T1000 (cell line): Measurements from ENCODE around the gene ZNF836.
"Not testable (repeated sequence)": the region's sequence is repeated elsewhere in the genome, so short reads cannot be mapped to it uniquely, and the experiment has no call there.

Experiments
- DNase-seq: peaks from one replicate; lab custom pipeline; 2025; ENCODE audit warnings: mixed read lengths; lab: John Stamatoyannopoulos, UW

The ZNF836 gene

GRCh38 chr19:52171321-52172169, at the start of gene ZNF836:
Gene ZNF836, minus strand, starts transcription at chr19:52171621. Its CDS starts 3,549 bp downstream, at chr19:52168072.
- DNase-seq = peak; percentile 61

DNA sequence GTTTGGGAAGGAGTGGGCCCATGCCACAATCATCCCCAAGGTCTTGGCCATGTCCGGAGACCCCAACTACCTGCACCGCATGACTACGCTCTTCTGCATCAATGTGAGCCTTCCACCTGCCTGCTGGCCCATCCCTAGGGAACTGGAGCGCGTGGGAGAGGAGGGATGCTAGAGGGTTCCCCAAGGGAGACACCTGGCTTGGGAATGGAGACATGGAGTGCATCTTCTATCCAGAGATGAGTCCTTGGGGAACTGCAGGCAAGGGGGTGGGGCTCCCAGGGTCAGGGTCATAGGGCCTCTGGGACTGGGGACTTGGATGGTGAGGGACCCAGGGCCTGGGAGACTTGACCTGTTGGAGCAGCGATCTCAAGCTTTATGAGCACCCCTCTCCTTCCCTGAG, 49.6 kb upstream of the ZNF836 start:
- DNase-seq = no peak

GRCh38 chr19:52219611-52220010, 48.2 kb upstream of the ZNF836 start:
- no peak for DNase-seq

GRCh38 chr19:52217576-52217975, 46.2 kb upstream of the ZNF836 start:
- no peak for DNase-seq

DNA sequence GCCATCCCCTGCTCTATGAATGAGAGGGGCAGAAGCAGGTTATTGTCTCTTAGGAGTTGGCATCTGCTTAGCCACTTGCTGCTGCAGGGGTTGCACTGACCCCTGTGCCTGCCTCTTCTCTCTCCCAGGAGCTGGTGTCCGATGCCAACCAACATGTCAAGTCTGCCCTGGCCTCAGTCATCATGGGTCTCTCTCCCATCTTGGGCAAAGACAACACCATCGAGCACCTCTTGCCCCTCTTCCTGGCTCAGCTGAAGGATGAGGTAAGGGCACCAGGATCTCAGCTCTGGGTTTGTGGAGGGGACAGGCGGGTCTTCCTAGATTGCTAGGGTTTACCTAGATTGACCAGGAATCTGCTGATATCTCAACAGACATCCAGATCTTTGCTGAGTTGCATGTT, 45.0 kb upstream of the ZNF836 start:
- no peak for DNase-seq

- no peak for DNase-seq
Measured at GRCh38 chr19:52214241-52214640, 42.8 kb upstream of the ZNF836 start.

DNA sequence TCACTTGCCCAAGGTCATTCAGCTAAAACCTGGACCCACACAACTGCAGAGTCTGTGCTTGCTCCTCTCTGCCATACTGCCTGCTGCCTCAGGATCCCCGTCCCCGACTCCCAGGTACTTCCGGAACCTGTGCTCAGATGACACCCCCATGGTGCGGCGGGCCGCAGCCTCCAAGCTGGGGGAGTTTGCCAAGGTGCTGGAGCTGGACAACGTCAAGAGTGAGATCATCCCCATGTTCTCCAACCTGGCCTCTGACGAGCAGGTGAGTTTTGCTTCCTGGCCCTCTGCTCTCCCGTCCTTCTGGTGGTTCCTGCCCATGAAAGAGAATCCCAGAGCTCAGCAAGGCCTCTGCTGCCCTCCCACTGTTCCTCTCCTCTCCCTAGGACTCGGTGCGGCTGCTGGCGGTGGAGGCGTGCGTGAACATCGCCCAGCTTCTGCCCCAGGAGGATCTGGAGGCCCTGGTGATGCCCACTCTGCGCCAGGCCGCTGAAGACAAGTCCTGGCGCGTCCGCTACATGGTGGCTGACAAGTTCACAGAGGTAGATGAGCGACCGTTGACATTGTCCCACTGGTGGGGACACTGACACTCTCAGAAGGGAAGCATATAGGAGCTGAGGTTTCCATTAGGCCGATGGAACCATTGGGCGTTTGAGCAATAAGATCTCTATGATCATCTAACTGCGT, 41.3 kb upstream of the ZNF836 start:
- no peak for DNase-seq

- DNase-seq = no peak
Measured at GRCh38 chr19:52211926-52212571, 40.6 kb upstream of the ZNF836 start.

DNA sequence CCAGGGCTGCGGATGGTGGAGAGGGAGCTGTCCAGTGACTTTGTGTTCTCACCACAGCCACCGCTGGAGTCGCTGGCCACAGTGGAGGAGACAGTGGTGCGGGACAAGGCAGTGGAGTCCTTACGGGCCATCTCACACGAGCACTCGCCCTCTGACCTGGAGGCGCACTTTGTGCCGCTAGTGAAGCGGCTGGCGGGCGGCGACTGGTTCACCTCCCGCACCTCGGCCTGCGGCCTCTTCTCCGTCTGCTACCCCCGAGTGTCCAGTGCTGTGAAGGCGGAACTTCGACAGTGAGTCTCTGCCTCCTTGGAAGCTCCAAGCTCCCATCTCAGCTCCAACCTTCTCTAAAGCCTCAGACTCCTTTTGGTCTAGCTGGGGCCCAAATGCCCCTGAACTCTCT, 39.8 kb upstream of the ZNF836 start:
- DNase-seq = no peak

DNA sequence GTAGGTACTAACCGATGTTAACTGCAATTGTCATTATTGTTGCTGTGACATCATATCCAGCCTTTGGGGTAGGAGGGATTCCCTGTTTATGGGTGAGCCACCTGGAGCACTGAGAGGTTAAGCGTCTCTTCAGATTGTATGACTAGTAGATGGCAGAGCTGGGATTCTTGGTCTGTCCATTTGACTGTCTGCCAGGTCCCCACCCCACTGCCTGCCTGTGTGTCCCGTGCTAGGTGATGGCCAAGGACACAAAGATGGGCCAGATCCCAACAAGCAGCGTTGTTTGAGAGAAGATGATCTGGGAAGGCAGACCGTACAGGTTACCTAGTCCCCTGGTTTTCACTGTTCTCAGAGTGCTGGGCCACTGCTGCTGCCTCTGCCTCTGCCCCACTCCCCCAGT, 35.1 kb upstream of the ZNF836 start:
- DNase-seq = no peak

GRCh38 chr19:52200755-52201391, 29.5 kb upstream of the ZNF836 start:
- not testable (repeated sequence) for DNase-seq

DNA sequence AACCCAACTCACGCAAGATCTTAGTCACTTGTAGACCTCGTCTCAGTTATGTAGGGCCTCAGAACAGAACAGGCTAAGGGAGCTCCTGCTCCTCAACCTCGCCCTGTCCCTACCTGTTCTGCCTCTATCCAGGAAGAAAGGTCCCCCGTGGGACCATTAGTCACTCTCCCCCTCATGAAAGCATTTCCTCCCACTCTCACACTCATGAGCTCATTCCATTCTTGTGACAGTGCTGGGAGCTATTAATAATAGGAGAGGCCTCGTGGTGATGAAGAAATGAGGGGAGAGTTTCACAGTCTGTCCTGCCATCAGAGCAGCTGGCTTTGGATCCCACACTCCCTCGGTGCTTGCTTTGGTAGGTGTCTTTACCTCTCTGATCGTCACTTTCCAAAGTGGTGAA, 28.6 kb upstream of the ZNF836 start:
- DNase-seq = no peak

DNA sequence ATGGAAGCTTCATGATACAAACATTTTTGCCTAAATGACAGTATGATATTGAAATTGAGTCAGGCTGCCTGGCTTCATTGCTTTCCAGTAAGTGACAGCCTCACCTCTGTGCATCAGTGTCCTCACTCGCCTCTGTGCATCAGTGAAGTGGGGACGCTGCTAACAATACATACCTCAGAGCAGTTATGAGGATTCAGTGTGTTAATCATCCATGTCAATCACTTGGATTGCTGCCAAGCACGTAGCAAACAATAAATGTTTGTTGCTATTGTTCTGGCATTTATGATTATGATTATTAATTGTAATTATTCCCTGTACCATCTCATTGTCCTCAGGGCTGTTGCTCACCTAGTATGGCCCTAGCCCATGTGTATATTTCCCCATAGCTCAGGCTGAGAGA, 27.3 kb upstream of the ZNF836 start:
- no peak for DNase-seq

- no peak for DNase-seq
Measured at GRCh38 chr19:52197964-52198363, 26.5 kb upstream of the ZNF836 start.

GRCh38 chr19:52196256-52196967, 25.0 kb upstream of the ZNF836 start:
- no peak for DNase-seq

GRCh38 chr19:52191951-52192350, 20.5 kb upstream of the ZNF836 start:
- DNase-seq = no peak

- DNase-seq = no peak
Measured at GRCh38 chr19:52191389-52191788, 20.0 kb upstream of the ZNF836 start.

DNA sequence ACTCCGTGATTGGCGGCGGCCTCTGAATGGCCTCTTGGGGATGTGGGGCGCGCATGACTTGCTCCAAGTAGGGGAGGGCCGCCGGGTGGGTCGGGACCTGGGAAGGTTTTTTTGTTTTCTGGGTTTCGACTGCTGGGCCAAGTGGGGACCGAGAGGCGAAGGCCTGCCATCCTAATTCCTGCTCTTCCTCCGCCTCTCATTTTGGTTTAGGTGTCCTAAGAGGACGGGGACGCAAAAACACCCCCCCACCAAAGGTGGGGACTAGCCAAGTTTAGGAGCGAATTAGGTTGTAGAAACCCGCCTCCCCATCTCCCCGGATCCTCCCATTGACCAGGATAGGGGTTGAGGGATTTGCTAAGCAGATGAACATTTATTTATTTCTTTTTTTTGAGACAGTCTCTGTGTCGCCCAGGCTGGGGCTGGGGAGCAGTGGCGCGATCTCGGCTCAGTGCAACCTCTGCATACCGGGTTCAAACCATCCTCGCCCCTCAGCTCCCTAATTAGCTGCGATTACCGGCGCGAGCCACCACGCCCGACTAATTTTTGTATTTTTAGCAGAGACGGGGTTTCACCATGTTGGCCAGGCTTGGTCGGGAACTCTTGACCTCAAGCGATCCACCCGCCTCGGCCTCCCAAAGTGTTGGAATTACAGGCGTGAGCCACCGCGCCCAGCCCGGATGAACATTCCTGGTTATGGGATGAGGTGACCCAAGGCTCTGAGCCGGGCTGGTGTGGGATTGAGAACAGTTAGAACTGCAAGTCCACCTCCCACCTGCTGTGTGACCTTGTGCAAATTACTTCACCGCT, 19.3 kb upstream of the ZNF836 start:
- no peak for DNase-seq

- peak; percentile 97 for DNase-seq
Measured at GRCh38 chr19:52189735-52190486, 18.5 kb upstream of the ZNF836 start, which contains the start of gene PPP2R1A. Gene PPP2R1A, plus strand, starts transcription at chr19:52190052. Its CDS starts 45 bp downstream, at chr19:52190097.
